NCI-H82 (cell line): ENCODE results near the gene DENND1A.

Experiments used
- DNase-seq: peaks from one replicate; lab custom pipeline; 2025; lab: John Stamatoyannopoulos, UW

DENND1A gene

DNA sequence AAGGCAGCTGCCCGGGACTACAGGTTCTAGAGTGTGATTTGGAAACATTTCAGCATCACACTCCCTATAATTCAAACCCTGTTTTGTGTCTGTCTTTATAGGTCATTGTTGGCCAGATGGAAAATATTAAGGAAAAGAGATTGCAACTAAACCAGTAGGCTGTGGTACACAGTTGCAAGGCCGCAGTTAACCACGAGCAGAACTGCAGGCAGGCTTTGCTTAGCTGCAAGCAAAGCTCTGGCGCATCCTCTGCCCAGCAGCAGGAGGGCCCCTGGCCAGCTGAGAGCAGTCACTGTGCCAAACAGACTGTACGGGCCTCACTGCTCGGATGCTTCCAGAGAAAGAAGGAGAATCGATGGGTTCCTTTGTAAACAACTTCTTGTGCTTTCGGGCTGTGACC is 204.5 kb downstream of the DENND1A start:
- DNase-seq: no peak

DNA sequence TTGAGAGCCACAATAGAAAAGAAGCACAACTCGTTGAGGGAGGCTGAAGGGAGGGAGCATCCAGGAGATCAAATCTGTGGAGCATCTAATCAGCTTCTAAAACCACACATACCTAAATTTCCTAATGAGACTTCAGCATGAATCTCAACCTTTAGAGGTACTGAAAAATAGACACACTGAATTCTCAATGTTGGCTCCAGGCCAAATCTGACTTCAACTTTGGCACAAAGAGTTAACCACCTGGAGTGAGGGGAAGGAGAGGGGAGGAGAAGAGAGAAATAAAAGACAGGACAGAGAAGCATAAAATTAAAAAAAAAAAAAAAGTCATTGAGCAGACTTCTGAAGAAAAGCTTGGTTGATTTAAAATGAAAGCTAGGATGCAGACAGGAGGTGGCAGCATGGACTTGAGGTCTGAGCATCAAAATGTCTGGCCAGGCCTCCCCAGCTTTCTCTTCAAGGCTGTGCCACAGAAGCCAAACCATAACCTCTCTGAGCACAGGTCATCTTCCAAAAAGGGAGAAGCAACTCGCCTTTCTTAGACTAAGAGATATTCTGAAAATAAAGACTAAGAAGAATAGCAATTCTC is 205.6 kb downstream of the DENND1A start:
- no peak for DNase-seq

DNA sequence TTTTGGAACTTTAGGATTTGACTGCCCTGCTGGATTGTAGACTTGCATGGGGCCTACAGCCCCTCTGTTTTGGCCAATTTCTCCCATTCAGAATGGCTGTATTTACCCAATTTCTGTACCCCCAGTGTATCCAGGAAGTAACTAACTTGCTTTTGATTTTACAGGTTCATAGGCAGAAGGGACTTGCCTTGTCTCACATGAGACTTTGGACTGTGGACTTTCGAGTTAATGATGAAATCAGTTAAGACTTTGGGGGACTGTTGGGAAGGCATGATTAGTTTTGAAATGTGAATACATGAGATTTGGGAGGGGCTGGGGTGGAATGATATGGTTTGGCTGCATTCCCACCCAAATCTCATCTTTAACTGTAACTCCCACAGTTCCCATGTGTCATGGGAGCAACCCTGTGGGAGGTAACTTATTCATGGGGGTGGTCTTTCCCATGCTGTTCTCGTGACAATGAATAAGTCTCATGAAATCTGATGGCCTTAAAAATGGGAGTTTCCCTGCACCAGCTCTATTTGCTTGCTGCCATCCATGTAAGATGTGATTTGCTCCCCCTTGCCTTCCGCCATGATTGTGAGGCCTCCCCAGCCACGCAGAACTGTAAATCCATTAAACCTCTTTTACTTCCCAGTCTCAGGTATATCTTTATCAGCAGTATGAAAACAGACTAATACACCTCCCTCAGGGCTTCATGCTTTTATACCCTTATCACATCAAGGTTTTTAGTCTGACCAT is 206.6 kb downstream of the DENND1A start:
- DNase-seq: no peak

DNA sequence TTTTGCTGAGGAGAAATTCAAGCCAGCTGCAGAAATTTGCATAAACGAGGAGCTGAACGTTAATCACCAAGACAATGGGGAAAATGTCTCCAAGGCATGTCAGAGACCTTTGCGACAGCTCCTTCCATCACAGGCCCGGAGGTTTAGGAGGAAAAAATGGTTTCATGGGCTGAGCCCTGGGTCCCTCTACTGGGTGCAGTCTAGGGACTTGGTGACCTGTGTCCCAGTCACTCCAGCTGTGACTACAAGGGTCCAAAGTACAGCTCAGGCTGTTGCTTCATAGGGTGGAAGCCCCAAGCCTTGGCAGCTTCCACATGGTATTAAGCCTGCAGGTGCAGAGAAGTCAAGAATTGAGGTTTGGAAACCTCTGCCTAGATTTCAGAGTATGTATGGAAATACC is 207.5 kb downstream of the DENND1A start:
- DNase-seq: no peak

DNA sequence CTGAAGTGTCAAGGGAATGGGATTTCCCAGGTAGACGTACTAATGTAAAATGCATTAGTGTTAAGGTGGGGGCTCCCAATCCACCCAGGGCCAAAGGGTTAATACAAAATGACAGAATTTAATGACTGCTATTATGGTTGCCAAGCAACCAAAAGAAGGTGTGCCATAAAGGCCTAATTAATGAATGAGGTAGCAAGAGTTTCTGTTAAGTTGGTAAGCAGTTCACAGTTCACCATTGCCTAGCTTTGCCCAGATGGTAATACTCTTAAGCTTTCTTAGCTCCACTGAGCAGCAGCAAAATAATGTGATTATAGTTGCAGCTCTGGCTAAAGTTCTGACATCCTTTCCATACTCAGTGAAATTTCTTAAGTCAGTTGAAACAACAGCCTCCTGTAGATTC is 211.7 kb downstream of the DENND1A start:
- DNase-seq: peak; percentile 98

DNA sequence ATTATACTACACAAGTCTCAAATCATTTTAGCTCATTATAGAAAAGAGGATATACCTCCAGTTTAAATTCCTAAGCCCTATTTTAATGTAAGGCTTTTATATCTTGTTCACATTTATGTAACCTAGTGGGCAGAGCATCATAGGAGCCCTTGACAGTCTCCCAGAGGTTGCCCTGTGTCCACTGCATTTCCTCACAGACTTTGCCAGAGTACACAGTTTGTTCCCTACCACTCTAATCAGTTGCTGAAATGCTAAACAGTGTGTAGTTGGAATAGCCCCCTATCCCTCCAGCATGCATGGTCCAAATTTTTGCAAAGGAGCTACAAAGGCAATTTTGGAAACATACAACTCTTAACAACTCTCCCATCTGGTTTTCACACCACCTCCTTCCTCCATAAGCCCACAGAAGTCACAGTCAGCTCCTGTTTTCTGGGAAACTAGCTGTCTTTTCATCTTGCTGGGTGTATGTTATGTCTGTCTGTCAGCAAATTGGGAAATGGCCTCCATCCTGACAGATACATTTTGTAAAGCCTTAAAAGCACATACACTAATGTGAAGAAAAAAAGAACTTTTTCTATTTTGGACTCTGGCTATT is 212.2 kb downstream of the DENND1A start:
- peak; percentile 47 for DNase-seq

DNA sequence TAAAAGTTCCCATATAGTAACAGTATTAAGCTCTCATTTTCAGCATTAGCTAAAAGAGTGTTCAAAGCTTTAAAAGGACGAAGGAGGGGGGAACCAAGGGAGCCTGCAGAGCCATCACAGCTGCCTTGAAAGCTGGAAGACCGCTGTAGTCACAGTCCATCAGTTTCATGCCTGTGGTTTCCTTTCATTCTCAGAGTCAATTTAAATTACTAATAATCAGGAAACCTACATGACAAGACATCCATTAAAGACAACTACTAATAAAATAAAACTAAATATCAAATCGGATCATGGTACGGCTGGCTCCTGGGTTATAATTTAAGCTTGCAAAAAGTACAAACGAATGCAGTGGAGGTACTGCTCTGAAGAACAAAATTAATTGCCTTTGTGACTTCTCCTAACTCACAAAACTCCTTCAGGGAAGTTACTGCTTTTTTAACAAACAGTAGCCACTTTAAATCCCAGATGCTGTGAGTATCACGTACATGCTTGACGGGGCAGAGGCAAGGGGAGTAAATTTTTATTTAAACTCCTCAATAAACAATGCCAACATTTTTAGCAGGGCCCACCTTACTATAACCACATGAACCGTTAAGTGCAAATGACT is 213.5 kb downstream of the DENND1A start:
- peak; percentile 13 for DNase-seq

DNA sequence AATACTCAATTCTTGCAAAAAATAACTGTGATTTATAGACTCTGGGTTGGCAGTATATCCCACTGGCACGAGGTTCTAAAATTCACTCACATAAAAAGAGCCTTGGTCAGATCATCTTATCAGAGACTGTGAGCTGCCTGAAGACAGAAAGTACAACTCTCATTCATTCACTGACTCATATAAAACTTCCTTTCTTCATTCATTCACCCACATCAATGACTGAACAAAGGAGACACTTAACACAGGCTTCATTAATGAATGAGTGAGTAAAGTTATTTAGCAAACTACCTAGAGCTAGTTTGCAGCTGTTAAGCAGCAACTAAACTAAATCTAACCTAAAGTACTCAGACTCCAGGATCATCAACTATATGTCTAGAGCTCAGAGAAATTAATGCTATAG is 214.7 kb downstream of the DENND1A start:
- no peak for DNase-seq

DNA sequence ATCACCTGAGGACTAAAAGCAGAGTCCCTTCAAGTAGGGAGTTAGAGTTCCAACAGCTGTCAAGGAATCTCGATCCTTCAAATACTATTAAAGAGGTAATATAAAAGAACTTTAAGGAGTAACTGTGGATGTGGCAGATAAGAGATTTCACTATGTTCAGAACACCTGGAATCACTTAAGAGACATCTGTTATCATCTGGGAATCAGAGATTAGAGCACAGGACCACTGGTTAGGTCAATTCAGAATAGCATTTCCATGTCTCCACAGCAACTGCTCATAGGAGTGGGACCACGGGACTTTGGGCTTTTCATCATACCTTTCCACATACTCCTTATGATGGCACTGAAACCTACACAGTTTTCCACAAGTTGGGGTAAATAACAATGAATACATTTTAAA is 216.6 kb downstream of the DENND1A start:
- peak; percentile 47 for DNase-seq

DNA sequence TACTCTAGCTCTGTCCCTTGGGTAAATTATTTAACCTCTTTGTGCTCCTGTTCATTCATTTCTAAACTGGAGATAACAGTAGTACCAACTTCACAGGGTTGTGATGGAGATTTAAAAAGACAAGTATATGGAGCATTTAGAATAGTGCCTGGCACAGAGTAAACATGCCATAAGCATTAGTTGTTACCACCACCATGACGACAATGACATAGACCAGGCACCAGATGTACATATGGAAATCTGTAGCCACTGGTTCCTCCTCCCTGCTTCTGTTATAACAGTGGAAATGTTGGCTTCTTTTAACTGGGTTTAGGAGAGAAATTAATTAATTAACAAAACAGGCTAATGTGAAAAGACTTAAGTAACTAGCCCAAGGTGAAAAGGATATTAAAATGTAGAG is 217.5 kb downstream of the DENND1A start:
- no peak for DNase-seq

DNA sequence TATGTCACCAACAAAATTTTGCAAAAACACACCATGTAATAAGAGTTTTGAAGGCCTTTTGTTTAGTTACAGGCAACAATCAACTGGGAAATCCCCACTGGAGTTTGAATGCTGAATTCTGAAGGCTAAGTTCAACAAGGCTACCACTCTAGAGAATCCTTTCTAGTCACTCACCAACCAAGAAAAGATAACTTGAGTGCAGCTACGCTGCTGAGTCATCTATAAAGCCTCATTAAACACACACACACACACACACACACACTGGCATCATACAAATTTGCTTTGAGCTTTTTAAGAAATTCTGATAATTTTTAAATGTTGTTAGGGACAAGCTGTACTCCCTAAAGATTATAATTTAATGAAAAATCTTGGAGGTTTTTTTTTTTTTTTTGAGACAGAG is 219.6 kb downstream of the DENND1A start:
- no peak for DNase-seq

DNA sequence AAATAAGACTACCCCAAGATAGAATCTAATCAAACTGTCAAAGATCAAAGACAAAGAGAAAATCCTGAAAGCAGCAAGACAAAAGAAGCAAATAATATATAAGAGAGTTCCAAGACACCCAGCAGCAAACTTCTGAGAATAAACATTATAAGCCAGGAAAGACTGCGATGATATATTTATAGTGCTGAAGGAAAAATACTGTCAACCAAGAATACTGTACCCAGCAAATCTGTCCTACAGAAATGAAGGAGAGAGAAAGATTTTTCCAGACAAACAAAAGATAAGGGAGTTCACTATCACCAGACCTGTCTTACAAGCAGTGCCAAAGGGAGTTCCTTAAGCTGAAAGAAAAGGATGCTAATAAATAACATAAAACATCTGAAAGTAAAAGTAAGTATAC is 227.4 kb downstream of the DENND1A start:
- no peak for DNase-seq

DNA sequence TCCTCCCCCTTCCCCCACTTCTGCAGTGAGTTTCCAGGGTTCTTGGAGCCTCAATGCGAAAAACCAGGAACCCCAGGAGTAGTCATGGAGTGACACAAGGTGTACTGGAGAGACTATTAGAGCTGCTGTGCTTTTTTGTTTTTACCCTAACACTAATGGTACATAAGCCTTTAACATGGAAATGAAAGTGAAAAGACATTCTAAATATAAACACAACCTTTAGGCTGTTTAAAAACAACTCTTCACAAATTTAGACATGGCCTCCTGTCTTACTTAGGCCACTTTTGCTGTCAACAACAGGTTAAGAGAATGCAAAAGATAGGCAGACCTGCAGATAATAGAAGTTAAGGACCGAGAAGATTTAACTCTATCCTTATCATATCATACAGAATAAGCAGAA is 232.2 kb downstream of the DENND1A start:
- no peak for DNase-seq

DNA sequence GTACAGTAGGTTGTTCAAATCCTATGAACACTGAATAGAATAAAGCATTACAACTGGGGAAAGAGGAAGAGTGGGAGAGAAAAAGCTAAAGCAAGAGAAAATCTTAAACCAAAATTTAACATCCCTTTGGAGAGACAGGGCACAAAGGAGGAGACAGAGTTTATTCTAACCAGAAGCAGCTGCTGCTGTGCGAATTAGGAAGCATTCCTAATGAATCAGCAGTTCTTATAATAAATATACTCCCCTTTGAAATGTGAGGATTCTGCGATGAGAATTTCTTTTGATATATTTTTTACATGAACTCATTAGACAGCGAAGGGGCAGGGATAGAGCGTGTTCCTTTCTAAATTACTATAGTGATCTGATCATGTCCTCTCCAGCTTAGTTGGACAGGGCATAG is 233.4 kb downstream of the DENND1A start:
- no peak for DNase-seq

DNA sequence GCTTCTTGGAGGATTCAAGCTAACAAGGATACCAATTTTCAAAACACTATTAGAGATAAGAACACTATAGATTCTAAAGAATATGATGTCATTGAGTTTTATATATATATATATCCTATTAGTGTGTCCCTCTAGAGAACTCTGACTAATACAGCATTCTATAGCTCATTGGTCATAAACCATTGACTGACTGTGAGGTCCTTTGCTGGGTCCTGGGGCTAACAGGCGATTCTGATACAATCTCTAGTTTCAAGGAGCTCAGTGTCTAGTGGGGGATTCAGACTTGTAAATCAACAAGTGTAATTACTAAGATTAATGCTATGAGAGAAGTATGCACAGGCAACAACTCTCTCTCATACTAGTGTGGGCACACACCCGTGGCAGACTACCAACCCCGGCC is 234.5 kb downstream of the DENND1A start:
- no peak for DNase-seq

DNA sequence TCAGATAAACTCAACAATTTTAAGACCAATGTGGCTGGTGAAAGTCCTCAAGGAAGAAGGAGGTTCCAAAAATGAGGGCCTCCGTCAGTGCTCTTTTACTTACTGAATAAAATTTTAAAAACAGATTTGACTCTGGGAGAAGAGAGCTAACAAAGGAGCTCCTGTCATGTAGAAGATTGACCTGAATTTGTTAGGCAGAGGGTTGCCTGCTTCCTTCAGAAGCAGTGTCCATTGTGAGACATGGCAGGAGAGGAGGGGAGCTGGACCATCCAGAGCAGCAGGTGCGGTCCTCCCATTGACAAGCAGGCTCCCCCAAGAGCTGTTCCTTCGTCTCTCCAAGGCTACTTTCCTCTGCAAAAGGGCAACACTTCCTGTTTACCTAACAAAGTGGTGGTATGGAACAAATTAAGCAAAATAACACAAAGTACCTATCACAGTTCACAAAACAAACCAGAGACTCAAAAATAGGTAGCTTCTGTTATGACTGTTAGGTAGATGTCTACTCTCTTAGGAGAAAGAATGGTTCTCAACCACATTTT is 238.1 kb downstream of the DENND1A start:
- DNase-seq: no peak

DNA sequence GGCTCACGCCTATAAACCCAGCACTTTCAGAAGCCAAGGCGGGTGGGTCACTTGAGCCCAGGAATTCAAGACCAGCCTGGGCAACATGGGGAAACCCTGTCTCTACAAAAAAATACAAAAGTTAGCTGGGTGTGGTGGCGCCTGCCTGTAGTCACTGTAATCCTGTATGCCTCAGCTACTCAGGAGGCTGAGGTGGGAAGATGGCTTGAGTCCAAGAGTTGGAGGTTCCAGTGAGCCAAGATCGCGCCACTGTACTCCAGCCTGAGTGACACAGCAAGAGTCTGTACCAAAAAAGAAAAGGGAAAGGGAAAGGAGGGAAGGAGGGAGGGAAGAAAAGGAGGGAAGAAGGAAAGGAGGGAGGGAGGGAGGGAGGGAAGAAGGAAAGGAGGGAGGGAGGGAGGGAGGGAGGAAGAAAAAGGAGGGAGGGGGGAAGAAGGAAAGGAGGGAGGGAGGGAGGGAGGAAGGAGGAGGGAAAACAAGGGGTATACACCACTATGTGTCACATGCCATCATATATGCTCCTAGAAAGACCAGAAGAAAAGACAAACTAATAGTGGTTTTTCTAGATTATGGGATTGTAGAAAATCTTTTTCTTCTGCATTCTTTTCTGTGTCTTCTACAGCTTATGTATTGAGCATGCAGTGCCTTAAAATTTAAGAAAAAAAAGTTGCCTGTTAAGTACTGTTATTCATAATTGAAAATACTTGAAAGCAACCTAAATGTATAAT is 240.1 kb downstream of the DENND1A start:
- no peak for DNase-seq

DNA sequence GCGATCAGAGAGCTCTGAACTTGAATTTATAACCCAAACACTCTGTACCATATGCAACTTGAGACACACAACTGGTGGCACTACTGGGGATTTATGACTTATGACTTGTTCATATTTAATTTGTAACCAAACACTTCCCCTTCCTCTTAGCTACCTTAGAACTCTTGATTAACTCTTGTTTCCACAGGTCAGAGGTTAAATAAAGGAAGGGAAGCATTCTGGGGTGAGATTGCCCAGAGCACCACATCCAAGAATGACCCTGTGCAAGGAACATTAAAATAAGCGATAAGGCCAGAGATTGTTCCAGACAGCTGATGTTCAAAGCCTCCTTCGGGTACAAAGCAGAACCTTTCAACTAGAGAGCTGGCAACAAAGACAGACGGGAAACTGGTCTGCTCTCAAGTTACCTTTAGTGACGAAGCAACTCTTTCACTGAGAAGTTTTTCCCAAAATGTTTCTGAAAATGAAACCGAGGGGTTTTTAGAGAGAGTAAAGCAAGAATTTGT is 242.6 kb downstream of the DENND1A start:
- no peak for DNase-seq

DNA sequence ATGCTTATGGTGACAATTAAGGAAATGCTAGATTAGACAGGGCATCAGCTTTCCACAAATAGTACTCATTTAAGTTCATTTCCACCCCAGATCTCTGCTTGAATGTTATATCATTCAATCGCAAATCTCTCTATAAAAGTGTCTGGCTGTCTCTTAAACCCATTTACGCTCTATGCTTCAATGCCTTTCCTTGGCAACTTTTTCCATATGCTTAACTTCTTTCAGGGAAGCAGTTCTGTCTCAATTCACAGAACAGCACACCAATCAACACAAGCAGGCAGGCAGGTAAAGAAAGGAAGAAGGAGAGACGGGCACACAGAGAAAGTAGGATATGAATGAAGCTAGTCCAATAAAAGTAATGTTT is 243.1 kb downstream of the DENND1A start:
- DNase-seq: peak; percentile 16

DNA sequence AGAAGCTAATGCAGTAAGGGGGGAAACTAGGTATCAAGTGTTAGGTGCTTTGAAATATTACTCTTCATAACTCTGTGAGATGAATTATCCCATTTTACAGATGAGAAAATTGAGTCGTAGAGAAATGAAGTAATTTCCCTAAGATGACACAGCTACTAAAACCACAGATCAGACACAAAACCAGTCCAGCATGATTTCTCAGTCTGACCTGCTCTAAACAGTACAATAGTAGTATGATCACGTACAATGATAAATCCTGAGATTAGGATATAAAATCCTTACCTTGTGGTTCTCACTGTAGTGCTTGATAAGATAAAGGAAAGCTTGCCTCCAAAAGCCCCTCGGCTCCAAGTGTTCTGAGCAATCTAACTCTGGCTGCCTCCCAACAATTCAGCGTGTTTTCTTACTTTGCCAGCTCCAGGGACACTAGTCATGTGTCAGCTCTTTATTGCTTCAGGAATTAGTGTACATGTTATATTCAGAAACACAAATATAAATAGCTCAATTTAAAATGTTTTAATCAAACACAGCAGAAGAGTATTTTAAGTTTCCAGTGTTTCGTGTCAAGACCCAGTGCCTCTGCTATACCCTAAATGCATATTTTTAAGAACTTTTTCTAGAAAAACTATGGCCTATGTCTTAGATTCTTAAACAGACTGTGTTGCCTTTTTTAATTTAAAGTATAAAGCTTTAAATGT is 243.6 kb downstream of the DENND1A start:
- DNase-seq: peak; percentile 34

DNA sequence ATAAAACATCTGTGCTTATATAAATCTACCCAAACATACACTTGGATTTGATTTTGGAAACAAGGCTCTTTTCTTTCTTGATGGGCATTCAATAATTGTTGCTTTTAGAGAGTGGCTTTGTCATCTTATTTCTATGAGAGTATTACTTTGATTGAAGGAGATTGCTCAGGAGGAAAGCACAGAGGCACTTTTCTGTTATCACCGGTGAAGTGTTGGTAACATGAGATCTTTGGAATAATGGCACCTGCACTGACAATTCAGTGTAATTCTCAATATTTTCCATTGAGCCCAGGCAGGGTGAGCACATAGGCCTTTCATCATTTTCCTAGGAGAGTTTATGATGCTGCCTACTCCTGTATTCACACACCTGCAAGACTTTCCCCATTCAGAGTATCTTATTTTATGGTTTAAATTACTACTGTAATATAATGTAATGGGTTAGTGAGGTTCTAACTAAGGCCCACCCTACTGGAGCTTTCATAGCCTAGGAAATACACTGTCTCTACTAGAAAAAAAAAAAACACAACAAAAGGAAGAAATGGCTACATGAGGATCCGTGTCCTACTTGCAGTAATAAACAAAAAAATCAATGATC is 244.3 kb downstream of the DENND1A start:
- DNase-seq: no peak
